HEK293 (cell line): Measurements from ENCODE around the gene CIROP.

ENCODE experiments used
- ZNF169 ChIP-seq: fragments of 450-650 bp; formaldehyde crosslinking; IDR thresholded peaks from 2 replicates; pipeline ENCODE4 v1.5.1; 2016; ENCODE audit warnings: missing biosample characterization, missing genetic modification characterization
- TF ChIP-seq, protein P1 (sequence below): fragments of 450-650 bp; formaldehyde crosslinking; IDR thresholded peaks from 2 replicates; pipeline ENCODE4 v1.5.1; 2016; ENCODE audit warnings: missing biosample characterization, missing genetic modification characterization
- TF ChIP-seq, protein P2 (sequence below): fragments of 450-650 bp; formaldehyde crosslinking; IDR thresholded peaks from 2 replicates; pipeline ENCODE4 v1.5.1; 2016; ENCODE audit warnings: missing biosample characterization, missing genetic modification characterization

GRCh38 chr14:23095196-23096108 lies 9.3 kb downstream of the CIROP start, which contains the start of gene C14orf119:
- TF ChIP-seq, protein P1, sequence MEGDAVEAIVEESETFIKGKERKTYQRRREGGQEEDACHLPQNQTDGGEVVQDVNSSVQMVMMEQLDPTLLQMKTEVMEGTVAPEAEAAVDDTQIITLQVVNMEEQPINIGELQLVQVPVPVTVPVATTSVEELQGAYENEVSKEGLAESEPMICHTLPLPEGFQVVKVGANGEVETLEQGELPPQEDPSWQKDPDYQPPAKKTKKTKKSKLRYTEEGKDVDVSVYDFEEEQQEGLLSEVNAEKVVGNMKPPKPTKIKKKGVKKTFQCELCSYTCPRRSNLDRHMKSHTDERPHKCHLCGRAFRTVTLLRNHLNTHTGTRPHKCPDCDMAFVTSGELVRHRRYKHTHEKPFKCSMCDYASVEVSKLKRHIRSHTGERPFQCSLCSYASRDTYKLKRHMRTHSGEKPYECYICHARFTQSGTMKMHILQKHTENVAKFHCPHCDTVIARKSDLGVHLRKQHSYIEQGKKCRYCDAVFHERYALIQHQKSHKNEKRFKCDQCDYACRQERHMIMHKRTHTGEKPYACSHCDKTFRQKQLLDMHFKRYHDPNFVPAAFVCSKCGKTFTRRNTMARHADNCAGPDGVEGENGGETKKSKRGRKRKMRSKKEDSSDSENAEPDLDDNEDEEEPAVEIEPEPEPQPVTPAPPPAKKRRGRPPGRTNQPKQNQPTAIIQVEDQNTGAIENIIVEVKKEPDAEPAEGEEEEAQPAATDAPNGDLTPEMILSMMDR (tag by site-specific recombination), result no peak
- no peak for TF ChIP-seq ZNF169 (tag by site-specific recombination)
- TF ChIP-seq, protein P2, sequence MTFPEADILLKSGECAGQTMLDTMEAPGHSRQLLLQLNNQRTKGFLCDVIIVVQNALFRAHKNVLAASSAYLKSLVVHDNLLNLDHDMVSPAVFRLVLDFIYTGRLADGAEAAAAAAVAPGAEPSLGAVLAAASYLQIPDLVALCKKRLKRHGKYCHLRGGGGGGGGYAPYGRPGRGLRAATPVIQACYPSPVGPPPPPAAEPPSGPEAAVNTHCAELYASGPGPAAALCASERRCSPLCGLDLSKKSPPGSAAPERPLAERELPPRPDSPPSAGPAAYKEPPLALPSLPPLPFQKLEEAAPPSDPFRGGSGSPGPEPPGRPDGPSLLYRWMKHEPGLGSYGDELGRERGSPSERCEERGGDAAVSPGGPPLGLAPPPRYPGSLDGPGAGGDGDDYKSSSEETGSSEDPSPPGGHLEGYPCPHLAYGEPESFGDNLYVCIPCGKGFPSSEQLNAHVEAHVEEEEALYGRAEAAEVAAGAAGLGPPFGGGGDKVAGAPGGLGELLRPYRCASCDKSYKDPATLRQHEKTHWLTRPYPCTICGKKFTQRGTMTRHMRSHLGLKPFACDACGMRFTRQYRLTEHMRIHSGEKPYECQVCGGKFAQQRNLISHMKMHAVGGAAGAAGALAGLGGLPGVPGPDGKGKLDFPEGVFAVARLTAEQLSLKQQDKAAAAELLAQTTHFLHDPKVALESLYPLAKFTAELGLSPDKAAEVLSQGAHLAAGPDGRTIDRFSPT, result no peak
